ENCODE measurements around the gene PICALM. TPM values are rescaled to one million over a fixed set of nuclear protein-coding genes. Genes with fewer than 3 reads are reported as not detected.

The PICALM gene
- total and polyA plus RNA-seq, 3 donors from 2014 or later, result 156 to 237 (median 217) TPM

DNA sequence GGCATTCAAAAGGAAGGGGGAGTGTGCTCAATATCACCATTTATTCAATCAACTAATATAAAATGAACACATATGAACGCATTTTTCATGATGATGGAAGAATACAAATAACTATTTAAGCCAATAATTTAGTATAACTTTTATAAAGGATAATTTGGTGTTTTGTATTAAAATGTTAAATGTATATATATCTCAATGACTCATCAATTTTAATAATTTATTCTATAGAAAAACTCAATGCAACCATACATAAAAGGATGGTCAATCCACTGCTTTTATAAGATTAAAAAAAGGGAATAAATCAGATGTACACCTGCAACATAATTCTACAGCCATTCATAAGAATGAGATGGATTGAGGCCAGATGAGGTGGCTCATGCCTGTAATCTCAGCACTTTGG is 50.6 kb downstream of the PICALM start:
- H3K36me3 ChIP-seq (ENCODE audit: low read depth, missing control alignments), result no peaks in the 10 kb centered on the region
- WGBS, 2 donors, result 92 to 94% methylated on average over 1 of the region's 1 CpG
- intact Hi-C loops (cut with DNase I; ENCODE audit: low total_unique reads), result no loop called here
- H3K4me3 ChIP-seq, result no peak overlapping the region
- H3K27me3 ChIP-seq, result no peaks in the 10 kb centered on the region
- TF ChIP-seq, protein P1, sequence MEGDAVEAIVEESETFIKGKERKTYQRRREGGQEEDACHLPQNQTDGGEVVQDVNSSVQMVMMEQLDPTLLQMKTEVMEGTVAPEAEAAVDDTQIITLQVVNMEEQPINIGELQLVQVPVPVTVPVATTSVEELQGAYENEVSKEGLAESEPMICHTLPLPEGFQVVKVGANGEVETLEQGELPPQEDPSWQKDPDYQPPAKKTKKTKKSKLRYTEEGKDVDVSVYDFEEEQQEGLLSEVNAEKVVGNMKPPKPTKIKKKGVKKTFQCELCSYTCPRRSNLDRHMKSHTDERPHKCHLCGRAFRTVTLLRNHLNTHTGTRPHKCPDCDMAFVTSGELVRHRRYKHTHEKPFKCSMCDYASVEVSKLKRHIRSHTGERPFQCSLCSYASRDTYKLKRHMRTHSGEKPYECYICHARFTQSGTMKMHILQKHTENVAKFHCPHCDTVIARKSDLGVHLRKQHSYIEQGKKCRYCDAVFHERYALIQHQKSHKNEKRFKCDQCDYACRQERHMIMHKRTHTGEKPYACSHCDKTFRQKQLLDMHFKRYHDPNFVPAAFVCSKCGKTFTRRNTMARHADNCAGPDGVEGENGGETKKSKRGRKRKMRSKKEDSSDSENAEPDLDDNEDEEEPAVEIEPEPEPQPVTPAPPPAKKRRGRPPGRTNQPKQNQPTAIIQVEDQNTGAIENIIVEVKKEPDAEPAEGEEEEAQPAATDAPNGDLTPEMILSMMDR (IDR thresholded peaks at IDR 0.05), result no peak
- no peak for TF ChIP-seq POLR2A (IDR thresholded peaks at IDR 0.05)
- DNase-seq, result no peak
- H3K27ac ChIP-seq, result no peak overlapping the region
- no peaks in the 10 kb centered on the region for H3K9me3 ChIP-seq
- H3K4me1 ChIP-seq, result no peaks in the 10 kb centered on the region

DNA sequence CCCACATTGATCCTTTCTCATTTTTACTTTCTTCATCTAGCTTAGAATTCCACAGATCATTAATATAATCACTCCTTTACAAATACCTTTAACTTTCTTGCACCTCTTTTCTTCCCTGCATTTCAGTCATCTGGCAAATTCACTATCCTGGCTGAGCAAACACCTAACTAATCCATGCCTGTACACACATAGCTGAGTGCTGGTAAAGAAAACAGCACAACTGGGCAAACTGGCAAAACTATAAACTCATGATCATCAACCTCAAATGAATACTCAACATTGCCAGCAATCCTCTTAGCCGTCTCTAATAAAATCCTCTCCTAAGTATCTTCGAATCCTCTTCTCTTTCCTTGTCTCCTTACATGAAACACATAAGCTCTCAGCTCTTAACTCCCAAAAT is 52.4 kb downstream of the PICALM start:
- H3K4me3 ChIP-seq, result no peak overlapping the region
- 91 to 94% methylated on average over 2 of the region's 2 CpGs for WGBS, 2 donors
- H3K27ac ChIP-seq, result no peak overlapping the region
- intact Hi-C loops (cut with DNase I; ENCODE audit: low total_unique reads), result no loop called here
- no peaks in the 10 kb centered on the region for H3K9me3 ChIP-seq
- H3K27me3 ChIP-seq, result no peaks in the 10 kb centered on the region
- no peaks in the 10 kb centered on the region for H3K4me1 ChIP-seq
- no peaks in the 10 kb centered on the region for H3K36me3 ChIP-seq (ENCODE audit: low read depth, missing control alignments)
- DNase-seq, result no peak
- TF ChIP-seq, protein P1 (IDR thresholded peaks at IDR 0.05), result no peak
- TF ChIP-seq POLR2A (IDR thresholded peaks at IDR 0.05), result no peak

DNA sequence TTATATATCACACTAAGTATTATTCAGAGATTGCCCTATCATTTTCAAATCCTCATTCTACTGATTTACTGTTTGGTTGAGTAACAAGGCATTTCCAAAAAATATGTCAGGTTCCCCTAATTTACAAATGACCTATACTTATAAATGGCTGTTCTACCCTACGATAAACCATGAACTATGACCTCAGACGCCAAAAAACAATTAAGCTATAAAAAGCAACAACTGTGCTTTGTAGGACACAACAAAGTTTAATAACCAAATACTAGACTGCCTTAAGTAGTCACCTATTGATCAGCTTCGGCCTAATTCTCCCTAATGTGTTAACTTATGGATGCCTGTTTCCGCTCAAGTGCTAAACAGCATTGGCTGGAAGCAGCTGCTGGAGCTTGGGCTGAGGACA is 53.2 kb downstream of the PICALM start:
- Histone ChIP-seq H3K27ac (no peak overlapping the region), H3K9me3 (no peaks in the 10 kb centered on the region), H3K36me3 (ENCODE audit: low read depth, missing control alignments) (no peaks in the 10 kb centered on the region), H3K27me3 (no peaks in the 10 kb centered on the region), H3K4me3 (no peak overlapping the region), H3K4me1 (no peaks in the 10 kb centered on the region)
- intact Hi-C loops (cut with DNase I; ENCODE audit: low total_unique reads), result no loop called here
- WGBS, 2 donors, result 84 to 90% methylated on average over 4 of the region's 4 CpGs
- no peak for DNase-seq
- no peak for TF ChIP-seq POLR2A (IDR thresholded peaks at IDR 0.05)
- TF ChIP-seq, protein P1 (IDR thresholded peaks at IDR 0.05), result no peak

DNA sequence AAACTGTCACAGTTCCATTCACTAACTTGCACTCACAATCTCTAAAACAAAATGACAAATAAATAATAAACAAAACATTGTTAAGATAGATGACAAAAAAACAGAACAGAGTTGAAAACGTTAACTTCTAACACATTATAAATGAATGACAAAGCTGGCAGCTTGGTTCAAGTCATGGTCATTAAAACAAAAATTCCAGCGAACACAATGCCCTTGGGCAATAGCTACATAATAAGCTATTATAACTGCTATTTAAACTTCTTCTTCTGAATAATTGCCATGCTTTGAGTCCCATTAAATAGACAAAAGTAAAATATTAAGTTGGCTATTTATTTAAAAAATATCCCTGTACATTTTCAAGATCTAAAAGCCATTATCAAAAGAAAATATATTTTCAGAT is 54.7 kb downstream of the PICALM start:
- no peak overlapping the region for H3K4me3 ChIP-seq
- TF ChIP-seq, protein P1 (IDR thresholded peaks at IDR 0.05), result no peak
- no peak for TF ChIP-seq POLR2A (IDR thresholded peaks at IDR 0.05)
- no peak for DNase-seq
- no peaks in the 10 kb centered on the region for H3K27me3 ChIP-seq
- no peak overlapping the region for H3K27ac ChIP-seq
- intact Hi-C loops (cut with DNase I; ENCODE audit: low total_unique reads), result no loop called here
- no peaks in the 10 kb centered on the region for H3K9me3 ChIP-seq
- H3K36me3 ChIP-seq (ENCODE audit: low read depth, missing control alignments), result no peaks in the 10 kb centered on the region
- no peaks in the 10 kb centered on the region for H3K4me1 ChIP-seq
- WGBS, 2 donors, result 40 to 69% methylated on average over 2 of the region's 2 CpGs

DNA sequence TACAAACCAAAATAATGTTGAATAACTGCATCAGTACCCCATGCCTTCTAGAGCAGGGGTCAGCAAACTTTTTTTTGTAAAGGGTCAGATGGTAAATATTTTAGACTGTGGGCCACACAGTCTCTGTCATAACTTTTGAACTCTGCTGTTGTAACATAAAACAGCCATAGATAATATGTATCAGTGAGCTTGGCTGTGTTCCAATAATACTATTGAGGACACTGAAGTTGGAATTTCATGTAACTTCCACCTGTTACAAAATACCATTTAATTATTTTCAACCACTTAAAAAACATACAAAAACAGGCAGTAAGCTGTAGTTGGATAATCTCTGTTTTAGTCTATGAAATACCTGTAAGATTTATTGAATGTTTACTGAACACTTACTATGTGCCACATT is 55.2 kb downstream of the PICALM start:
- Histone ChIP-seq H3K4me3 (no peak overlapping the region), H3K36me3 (ENCODE audit: low read depth, missing control alignments) (no peaks in the 10 kb centered on the region), H3K27me3 (no peaks in the 10 kb centered on the region), H3K4me1 (no peaks in the 10 kb centered on the region), H3K9me3 (no peaks in the 10 kb centered on the region), H3K27ac (no peak overlapping the region)
- intact Hi-C loops (cut with DNase I; ENCODE audit: low total_unique reads), result no loop called here
- DNase-seq, result no peak
- TF ChIP-seq, protein P1 (IDR thresholded peaks at IDR 0.05), result no peak
- no peak for TF ChIP-seq POLR2A (IDR thresholded peaks at IDR 0.05)

Data from testis (tissue), 3 donors.